Neural progenitor cell (in vitro differentiated cells): ENCODE measurements around the gene BCL7B.

Source experiments
- CTCF ChIP-seq: fragments of 200-600 bp; sonication (generic); IDR thresholded peaks from 2 replicates; pipeline ENCODE4 v1.5.1; 2017; ENCODE audit warnings: antibody characterized with exemption, mild to moderate bottlenecking
- EZH2 ChIP-seq: fragments of 200-600 bp; sonication (generic); IDR thresholded peaks from 2 replicates; pipeline ENCODE4 v1.6.1; 2017; ENCODE audit warnings: antibody characterized with exemption, mild to moderate bottlenecking, moderate library complexity
- EZH2phosphoT487 ChIP-seq: fragments of 200-600 bp; sonication (generic); IDR thresholded peaks from 2 replicates; pipeline ENCODE4 v1.6.1; 2017; ENCODE audit warnings: antibody characterized with exemption

- no peak for TF ChIP-seq CTCF
- TF ChIP-seq EZH2, result no peak
- no peak for TF ChIP-seq EZH2phosphoT487
Measured at GRCh38 chr7:73504017-73504416, 53.5 kb downstream of the BCL7B start.
